Measurements from ENCODE around the gene VMP1.
A peak's percentile ranks its signal among the peaks of the same experiment; 100 is the strongest.

Gene VMP1

DNA sequence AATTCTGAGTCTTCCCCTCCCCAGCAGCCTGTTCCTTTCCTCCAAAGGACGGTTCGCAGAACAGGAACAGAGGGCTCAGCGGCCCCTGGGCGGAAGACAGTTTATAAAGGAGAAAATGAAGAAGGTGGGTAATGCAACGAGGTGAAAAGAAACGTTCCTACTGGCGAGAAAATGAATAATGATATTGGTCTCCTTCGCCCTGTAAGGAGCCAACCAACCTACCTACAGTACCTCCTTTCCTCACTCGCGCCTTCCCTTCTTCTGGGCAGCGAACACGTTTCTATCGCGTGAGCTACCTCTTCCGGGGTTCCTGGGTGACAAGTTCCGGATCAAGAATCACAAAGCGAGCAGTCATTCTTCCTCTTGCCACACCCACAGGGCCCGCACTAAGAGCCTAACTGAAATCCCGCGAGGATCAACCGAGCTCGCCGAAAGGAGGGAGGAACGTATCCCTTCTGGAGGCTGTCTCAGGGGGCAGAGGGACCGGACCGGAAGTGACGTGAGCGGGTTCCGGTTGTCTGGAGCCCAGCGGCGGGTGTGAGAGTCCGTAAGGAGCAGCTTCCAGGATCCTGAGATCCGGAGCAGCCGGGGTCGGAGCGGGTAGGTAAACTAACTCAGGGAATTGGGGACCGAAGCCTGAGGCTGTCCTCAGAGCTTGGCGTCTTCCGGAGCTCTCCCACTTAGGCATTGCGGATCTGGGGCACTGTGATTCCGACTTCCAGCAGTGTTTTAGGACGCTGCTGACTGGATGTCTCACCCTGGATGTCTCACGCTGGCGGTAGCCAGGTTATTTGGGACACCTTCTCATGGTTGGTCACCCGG lies at the start of gene VMP1, which contains the start of gene PTRH2:
TSS of gene VMP1 (plus strand) at position 506 of the 822 bp plus-strand sequence. CDS start 23,793 bp downstream, outside the sequence.
TSS of gene PTRH2 (minus strand) at position 282 of the 822 bp plus-strand sequence. CDS start 9,452 bp downstream, outside the sequence.
- peak; percentile 100 for DNase-seq

DNA sequence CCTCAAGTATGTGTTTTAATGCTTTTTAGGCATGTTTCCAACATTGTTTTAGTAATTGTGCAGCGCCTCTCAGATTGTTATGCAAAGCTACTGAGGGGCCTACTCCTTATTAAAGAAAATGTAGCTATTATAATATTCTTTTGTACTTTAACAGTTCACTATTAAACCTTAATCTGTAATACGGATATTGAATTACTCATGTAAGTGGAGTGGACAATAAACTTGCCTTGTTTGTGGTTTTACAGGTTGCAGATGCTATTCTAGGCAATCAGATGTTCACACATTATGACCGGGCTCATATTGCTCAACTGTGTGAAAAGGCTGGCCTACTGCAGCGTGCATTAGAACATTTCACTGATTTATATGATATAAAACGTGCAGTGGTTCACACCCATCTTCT lies 41.2 kb upstream of the VMP1 start:
- DNase-seq = no peak

DNA sequence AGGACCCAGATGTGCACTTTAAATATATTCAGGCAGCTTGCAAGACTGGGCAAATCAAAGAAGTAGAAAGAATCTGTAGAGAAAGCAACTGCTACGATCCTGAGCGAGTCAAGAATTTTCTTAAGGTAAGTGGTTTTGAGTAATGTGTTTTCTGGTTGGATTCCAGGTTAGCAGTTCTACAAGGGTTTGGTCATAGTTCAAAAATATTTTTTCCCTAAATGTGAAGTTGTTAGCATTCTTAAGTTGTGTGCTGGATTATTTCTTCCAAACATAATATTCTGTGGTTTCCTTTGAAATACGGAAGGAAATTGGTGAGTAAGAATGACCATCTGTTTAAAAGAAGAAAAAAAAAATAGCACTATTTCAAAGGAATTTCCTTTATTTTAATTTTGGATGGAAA lies 38.6 kb upstream of the VMP1 start:
- DNase-seq = peak; percentile 46

DNA sequence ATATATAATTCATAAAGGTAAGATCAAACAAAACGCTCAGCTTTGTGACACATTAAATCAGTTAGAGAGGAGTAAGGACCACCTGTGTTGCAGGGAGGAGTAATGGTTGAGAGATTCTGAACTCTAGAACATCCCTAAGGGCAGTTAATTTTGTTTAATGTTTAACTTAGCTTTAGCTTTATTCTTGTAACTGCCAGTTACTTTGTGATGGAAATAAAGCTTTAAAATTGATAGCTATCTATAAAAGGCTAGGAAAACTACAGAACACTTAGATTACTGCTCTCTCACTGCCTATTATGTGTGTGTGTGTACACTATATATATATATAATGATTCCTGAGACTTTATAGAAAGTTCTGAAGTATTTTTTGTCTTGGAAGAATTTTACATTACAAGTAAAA lies 38.0 kb upstream of the VMP1 start:
- DNase-seq = no peak

DNA sequence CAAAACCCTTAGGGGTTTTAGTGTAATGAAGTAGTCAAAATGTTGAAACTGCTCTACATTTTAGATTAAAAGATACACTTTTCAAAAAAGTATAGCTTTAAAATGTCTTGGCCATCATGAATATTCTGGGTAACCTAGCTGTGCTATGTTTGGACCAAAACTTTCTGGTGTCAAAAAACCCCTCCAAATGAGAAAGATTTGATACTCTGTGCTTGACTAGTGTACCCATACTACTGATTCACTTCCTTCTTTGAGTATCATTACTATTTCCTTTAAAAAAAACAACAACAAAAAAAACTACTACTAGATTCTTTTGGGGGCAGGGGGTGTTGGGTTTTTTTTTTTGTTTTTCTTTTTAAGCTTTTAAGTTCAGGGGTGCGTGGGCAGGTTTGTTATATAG lies 37.5 kb upstream of the VMP1 start:
- no peak for DNase-seq

DNA sequence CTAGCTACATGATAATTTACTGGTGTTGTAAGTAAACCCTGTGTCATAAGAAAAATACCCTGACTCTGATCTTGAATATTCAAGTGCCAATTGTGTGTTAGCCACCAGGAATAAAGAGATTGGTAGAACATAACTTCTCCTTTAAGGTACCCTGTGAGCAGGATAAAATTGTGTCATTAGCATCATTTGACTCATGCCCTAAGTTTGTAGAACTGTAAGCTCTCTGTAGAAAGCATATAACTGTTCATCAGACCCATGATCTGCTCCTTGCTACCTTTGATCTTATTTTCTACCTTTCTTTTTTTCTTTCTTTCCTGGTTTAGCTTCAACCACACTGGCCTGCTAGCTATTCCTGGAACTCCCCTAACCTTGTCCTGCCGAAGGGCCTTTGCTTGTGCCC lies 36.1 kb upstream of the VMP1 start:
- DNase-seq = no peak

DNA sequence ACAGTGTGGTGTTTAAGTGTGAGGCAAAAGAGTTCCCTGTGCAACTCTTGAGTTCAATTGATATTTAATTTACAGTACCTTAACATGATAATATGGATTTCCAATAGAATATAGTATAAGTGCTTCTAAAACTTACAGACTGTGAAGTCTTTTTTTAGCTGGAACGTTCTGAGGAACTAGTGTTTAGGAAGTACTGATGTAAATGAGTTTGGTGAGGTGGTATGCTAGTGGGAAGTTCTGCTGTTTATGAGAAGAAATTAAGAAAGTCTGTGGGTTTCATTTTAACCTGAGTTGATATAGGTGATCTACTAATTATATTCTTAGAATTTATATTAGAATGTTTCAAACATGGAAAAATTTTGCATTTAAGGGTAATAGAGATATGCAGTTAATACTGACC lies 32.2 kb upstream of the VMP1 start:
- no peak for DNase-seq

DNA sequence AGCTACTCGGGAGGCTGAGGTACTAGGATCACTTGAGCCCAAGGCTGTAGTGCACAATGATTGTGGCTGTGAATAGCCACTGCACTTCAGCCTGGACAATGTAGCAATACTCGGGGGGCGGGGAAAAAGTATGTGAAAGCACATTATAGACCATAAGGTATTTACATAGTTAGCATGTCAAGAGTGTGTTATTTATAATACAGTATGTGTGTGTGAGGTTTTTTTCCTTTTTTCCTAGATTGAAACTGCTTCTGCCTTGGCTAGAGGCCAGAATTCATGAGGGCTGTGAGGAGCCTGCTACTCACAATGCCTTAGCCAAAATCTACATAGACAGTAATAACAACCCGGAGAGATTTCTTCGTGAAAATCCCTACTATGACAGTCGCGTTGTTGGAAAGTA lies 30.7 kb upstream of the VMP1 start:
- no peak for DNase-seq

DNA sequence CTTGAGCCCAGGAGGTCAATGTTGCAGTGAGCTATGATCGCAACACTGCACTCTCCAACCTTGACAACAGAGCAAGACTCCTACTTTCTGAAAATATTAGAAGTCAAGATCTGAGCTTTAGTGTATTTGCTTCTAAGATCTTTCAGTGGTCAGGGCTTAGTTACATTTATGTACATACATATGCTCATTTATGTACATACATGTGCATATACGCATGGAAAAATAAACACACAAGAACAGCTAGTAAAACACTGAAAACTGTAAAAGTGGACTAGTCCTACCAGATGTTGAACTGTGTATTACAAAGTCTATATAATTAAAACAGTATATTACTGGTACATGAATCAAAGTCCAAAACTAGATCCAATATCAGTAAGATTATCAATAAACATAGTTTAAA lies 28.5 kb upstream of the VMP1 start:
- DNase-seq = no peak

DNA sequence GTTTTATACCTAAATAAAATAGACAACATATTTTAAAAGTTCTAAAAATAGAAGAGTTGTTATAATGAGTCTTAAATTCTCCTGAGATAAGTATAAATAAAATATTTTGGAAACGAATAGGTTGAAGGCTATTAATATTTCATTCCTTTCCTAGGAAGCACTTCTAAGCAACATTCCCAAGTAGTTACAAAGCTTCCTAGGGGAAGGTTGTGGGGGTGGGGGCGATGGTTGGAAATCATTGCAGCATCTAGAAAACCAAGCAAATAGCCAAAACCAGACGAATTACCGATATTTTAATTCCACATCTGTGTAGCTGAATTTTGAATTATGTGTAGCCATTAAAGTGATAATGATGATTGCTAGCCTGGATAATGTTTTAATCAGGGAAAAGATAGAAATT lies 27.1 kb upstream of the VMP1 start:
- DNase-seq = no peak

DNA sequence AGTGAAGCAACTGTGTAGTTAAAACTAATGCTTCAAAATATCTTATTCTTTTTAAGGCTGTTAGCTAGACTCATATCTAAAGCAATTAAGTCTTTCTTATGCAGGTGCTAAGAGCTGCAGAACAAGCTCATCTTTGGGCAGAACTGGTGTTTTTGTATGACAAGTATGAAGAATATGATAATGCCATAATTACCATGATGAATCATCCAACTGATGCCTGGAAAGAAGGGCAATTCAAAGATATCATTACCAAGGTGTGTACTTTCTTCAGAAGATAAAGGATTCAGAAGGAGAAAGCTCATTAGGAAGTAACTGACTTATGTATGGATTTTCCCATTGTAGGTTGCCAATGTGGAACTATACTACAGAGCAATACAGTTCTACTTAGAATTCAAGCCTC lies 24.2 kb upstream of the VMP1 start:
- no peak for DNase-seq

DNA sequence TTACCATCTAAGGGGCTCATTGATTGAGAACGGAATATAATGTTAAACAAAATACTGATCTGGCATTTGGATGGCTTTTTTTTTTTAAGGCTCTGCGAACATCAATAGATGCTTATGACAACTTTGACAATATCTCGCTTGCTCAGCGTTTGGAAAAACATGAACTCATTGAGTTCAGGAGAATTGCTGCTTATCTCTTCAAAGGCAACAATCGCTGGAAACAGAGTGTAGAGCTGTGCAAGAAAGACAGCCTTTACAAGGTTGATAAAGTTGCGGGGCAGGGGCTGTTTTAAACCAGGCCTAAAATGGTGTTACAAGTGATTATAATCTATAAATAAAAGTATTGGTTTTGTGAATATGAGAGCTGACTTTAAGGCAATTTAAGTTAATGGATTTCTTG lies 22.5 kb upstream of the VMP1 start:
- peak; percentile 86 for DNase-seq

DNA sequence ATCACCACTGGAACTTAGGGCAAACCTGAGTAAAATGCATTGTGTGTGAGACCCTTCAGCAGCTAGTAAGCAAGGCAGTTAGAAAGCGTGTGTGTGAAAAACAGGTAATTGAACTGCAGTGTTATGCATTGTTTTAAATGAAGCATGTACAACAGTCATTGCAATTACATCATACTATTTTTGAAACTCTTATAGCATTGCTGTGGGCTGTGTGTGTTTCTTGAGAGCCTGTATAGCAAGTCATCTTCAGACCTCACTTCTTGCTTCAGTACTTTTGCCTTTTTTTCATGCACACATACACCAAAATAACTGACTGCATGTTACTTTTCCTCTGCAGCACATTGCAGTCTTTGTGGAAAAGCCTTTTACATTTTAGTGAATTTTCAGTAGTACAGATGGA lies 19.4 kb upstream of the VMP1 start:
- DNase-seq = no peak

DNA sequence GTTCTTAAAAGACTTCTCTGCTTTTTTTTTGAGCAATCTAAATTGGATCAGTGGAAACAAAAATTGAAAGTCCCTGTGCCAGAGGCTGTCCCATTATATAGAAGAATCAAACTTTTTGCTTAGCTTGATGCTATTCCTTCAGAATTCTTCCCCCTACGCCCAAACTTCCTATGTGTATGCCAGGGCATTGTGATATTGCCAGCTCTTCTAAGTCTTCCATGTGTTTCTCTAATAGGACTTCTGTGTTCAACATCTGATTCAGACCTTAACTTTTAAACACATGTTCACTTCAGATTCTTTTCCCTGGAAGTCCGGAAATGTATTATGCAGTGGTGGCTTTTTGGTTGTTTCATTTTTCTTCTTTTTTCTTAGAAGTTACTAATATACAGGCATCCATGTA lies 19.0 kb upstream of the VMP1 start:
- no peak for DNase-seq

DNA sequence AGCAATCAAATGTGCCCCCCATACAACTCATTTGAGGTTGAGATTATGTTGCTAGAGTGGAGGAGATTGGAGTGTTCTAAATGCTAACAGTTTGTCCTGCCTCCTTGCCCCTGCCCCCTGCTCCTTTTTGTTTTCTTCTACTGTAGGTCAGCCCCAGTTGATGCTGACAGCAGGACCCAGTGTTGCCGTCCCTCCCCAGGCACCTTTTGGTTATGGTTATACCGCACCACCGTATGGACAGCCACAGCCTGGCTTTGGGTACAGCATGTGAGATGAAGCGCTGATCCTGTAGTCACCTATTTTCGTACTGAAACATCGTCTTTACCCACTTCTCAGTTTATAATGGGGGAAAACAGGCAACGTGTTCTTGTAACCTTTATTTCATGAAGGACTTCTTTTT lies 13.9 kb upstream of the VMP1 start:
- DNase-seq = no peak

DNA sequence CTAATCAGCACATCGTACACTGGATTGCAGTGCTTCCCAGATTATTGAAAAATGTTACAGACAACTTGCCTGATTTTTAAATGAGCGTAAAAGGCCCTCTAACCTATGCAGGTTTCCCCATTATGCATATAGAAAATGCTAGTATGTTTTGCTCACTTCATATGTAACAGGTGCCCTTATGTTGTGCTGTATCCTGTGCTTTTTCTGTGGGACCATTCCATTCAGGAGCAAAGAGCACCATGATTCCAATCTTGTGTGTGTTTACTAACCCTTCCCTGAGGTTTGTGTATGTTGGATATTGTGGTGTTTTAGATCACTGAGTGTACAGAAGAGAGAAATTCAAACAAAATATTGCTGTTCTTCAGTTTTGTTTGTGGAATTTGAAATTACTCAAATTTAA lies 13.1 kb upstream of the VMP1 start:
- no peak for DNase-seq

DNA sequence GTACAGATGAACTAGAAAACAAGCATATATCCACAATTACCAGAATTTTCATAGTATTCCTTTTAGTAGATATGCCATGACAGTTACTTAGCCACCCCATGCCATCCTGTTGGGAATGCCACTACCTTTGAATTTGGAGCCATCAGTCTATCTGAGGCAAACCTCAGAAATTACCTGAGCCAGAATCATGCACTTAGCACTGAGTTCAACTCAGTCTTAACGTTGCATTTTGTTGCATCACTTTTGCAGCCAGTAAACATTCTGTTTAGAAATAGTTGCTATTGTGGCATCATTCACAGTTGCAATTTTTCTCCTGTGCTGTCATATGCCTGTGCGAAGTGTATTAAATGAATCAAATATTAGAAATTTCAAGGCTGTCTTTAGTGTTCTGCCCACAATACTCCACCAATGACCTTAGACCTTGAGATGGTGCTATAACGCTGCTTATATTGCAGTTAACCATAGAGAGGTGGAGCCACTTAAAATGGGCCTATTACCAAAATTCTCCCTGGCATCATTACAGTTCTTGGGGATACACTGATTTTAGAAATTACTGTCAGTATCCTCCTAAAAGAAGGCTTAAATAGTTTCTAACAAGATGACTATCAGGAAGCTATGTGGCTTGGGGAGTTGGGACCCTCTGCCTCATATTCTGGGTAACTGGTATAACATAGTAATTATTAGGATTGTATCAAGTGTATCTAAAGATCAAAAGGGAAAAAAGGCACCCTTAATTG lies 11.3 kb upstream of the VMP1 start:
- no peak for DNase-seq

DNA sequence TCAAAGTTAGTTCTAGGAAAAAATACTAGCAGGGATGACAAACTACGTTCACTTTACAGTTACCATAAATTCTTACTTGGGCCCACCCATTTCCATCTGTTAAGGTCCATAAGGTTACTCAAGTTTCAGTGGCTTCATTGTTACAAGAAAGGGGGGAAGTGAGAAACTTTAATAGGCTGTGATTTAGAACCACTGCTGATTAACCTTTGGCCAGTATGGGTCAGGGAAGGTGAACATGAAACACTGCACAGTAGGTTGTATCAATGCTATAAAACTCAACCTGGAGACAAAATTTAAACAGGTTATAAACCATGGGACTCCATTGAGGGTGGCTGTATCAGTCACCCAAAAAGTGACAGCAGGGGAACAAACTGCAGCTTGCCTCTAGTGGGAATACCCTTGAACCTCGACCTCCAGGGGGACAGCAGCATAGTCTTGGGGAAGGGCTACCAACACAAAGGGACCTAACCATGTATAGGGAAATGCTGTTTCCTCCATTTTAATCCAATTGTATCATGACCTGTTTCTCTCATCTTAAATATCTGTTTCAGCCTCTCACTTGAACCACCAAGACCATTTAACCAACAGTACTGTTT lies 10.7 kb upstream of the VMP1 start:
- no peak for DNase-seq

DNA sequence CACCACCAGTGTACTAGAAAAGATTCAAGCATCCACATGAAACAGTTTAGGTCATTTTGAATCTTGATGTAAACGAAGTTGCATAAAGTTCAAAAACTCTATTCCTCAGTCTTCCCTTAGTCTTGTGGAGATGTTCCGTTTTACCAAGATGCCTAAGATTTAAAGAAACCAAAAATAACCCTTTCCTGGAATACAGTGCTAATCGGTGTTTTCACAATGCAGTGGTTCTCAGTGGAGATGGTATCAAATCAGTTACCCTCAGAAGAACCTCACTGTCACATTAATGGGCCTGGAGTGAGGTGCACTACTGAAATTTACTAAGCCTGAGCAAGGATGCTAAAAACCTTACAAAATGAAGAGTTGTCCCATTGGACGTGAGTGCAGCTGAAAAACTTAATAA lies 9.3 kb upstream of the VMP1 start:
- no peak for DNase-seq

DNA sequence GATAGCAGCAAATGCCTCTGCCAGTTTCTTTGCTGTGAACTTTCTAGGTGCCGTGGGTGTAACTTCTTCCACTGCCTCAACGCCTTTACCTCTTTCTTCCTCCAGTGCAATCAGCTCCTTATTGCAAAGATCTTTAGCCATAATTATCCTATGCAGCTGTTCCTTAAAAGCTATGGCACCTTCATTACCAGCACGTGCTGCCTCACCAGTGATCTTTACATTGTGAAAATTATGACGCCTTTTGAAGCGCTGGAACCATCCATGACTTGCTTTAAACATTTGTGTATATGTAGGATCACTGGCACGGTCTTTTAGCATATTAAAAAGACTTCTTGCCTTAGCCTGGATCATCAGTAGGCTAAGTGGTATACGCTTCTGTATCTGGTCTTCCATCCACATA lies 8.2 kb upstream of the VMP1 start:
- no peak for DNase-seq

DNA sequence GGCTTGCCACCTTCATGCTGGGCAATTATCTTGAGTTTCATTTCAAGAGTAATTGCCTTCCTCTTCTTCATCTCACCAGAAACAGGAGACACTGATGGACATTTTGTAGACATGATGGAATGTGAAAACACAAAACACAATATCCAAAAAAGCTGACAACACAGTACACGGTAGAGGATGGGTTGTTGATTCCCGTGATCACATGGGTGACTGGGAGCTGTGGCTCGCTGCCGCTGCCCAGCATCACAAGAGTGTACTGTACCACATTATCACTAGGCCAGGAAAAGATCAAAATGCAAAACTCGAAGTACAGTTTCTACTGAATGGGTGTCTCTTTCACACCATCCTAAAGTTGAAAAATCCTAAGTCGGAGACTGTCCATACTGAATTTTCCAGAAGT lies 7.7 kb upstream of the VMP1 start:
- DNase-seq = no peak

DNA sequence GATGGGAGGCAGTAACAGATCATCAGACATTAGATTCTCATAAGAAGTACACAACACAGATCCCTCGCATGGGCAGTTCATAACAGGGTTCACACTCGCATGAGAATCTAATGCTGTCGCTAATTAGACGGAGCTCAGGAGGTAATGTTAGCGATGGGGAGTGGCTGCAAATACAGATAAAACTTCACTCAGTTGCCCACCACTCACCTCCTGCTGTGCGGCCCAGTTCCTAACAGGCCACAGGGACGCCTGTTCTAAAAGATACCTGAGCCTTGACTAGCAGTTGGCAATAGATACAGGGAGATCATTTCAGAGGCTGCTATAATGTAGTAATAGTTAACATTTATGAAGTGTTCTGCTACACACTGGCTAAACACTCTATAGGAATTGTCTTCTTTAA lies 5.2 kb upstream of the VMP1 start:
- peak; percentile 53 for DNase-seq

DNA sequence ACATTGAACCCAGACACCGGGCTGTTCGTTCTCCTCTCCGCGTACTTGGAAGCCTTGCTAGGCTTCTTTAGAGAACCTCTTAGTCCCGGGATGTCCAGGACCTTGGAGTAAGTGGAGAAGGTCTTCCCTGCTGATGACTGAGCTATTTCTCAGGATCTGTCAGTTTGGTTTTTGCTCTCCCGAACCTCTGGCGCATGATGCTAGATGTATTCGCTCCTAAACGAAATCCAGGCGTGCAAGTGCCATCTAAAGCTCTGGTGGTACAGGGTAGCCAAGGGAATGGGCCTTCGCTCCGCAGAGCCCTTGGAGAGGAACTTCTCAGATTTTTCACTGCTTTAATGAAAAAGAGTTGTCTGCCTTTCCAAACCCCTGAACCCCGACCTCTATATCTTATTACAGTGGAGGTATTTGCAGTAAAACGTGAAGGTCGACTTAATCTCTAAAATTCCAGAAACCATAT lies 547 bp downstream of the VMP1 start:
- DNase-seq = peak; percentile 37

DNA sequence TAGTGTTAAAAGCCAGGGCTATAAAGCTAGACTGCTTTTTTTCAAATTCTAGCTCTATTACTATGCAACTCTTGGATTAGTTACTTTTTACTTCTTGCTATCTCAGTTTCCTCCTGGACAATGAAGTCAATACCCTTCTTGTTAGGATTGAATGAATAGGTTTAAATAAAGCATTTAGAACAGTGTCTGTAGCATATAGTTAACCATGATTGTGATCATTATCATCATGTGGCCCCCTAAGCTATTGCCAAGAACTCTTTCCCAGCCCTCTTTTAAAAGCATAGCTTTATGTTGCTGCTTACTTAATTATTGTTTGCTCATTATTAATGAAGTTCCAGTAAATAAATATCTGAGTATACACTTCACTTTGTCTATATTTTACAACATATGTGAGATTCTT lies 4.5 kb downstream of the VMP1 start:
- DNase-seq = no peak

Data from hematopoietic multipotent progenitor cell treated with erythropoietin and hydrocortisone succinate and interleukin-3 and kit ligand, for 4 days (in vitro differentiated cells).